ENCODE measurements around the gene ESPNL.

ESPNL gene

GRCh38 chr2:238161291-238162051 lies 61.3 kb downstream of the ESPNL start:
- Histone ChIP-seq H3K27me3 (ENCODE audit: control insufficient read depth, low read length) (peaks cover 6% of the 10 kb centered on the region), H3K79me2 (ENCODE audit: control insufficient read depth, low read length) (no peaks in the 10 kb centered on the region), H3K4me2 (ENCODE audit: low read length) (no peak overlapping the region), H3K9me2 (replicated peaks; ENCODE audit: control insufficient read depth, low read length) (no peaks in the 10 kb centered on the region), H3K36me3 (ENCODE audit: control insufficient read depth, low read length) (no peaks in the 10 kb centered on the region), H3K9me3 (ENCODE audit: control insufficient read depth, insufficient read depth, low read length) (no peaks in the 10 kb centered on the region), H3K4me3 (ENCODE audit: low read length) (no peak overlapping the region), H3K27ac (ENCODE audit: low read depth, low read length) (no peak overlapping the region), H3K4me1 (ENCODE audit: control insufficient read depth, low read length) (peaks cover 22% of the 10 kb centered on the region), H4K20me1 (ENCODE audit: control insufficient read depth, insufficient read depth, low read depth, low read length) (no peaks in the 10 kb centered on the region), H3F3A (ENCODE audit: control insufficient read depth, insufficient read depth) (no peaks in the 10 kb centered on the region)
- TF ChIP-seq EZH2phosphoT487 (IDR thresholded peaks at IDR 0.05; ENCODE audit: borderline replicate concordance, low read length) (no peak), CTCF (IDR thresholded peaks at IDR 0.05; ENCODE audit: low read depth, low read length, poor library complexity, severe bottlenecking) (no peak)

- Histone ChIP-seq H3K27me3 (ENCODE audit: control insufficient read depth, low read length) (peaks cover 6% of the 10 kb centered on the region), H4K20me1 (ENCODE audit: control insufficient read depth, insufficient read depth, low read depth, low read length) (no peaks in the 10 kb centered on the region), H3K4me3 (ENCODE audit: low read length) (no peak overlapping the region), H3K9me2 (replicated peaks; ENCODE audit: control insufficient read depth, low read length) (no peaks in the 10 kb centered on the region), H3K4me2 (ENCODE audit: low read length) (no peak overlapping the region), H3K9me3 (ENCODE audit: control insufficient read depth, insufficient read depth, low read length) (no peaks in the 10 kb centered on the region), H3F3A (ENCODE audit: control insufficient read depth, insufficient read depth) (no peaks in the 10 kb centered on the region), H3K27ac (ENCODE audit: low read depth, low read length) (no peak overlapping the region), H3K36me3 (ENCODE audit: control insufficient read depth, low read length) (no peaks in the 10 kb centered on the region), H3K4me1 (ENCODE audit: control insufficient read depth, low read length) (peaks cover 22% of the 10 kb centered on the region), H3K79me2 (ENCODE audit: control insufficient read depth, low read length) (no peaks in the 10 kb centered on the region)
- TF ChIP-seq EZH2phosphoT487 (IDR thresholded peaks at IDR 0.05; ENCODE audit: borderline replicate concordance, low read length) (no peak), CTCF (IDR thresholded peaks at IDR 0.05; ENCODE audit: low read depth, low read length, poor library complexity, severe bottlenecking) (no peak)
These were observed 62.2 kb downstream of the ESPNL start for GRCh38 chr2:238162251-238162845.

GRCh38 chr2:238162846-238163441 lies 62.8 kb downstream of the ESPNL start:
- Histone ChIP-seq H3K79me2 (ENCODE audit: control insufficient read depth, low read length) (no peaks in the 10 kb centered on the region), H3K36me3 (ENCODE audit: control insufficient read depth, low read length) (no peaks in the 10 kb centered on the region), H3K4me1 (ENCODE audit: control insufficient read depth, low read length) (peaks cover 22% of the 10 kb centered on the region), H3F3A (ENCODE audit: control insufficient read depth, insufficient read depth) (no peaks in the 10 kb centered on the region), H3K27ac (ENCODE audit: low read depth, low read length) (no peak overlapping the region), H3K9me3 (ENCODE audit: control insufficient read depth, insufficient read depth, low read length) (no peaks in the 10 kb centered on the region), H3K9me2 (replicated peaks; ENCODE audit: control insufficient read depth, low read length) (no peaks in the 10 kb centered on the region), H4K20me1 (ENCODE audit: control insufficient read depth, insufficient read depth, low read depth, low read length) (no peaks in the 10 kb centered on the region), H3K4me2 (ENCODE audit: low read length) (no peak overlapping the region), H3K4me3 (ENCODE audit: low read length) (no peak overlapping the region), H3K27me3 (ENCODE audit: control insufficient read depth, low read length) (peaks cover 6% of the 10 kb centered on the region)
- TF ChIP-seq EZH2phosphoT487 (IDR thresholded peaks at IDR 0.05; ENCODE audit: borderline replicate concordance, low read length) (no peak), CTCF (IDR thresholded peaks at IDR 0.05; ENCODE audit: low read depth, low read length, poor library complexity, severe bottlenecking) (no peak)

All from DOHH2 (cell line).